Measurements from ENCODE around the gene VAT1. TPM values are rescaled to one million over a fixed set of nuclear protein-coding genes. Genes with fewer than 3 reads are reported as not detected.

Gene VAT1
- total RNA-seq, 1 donor from 2014 or later = 413 TPM

DNA sequence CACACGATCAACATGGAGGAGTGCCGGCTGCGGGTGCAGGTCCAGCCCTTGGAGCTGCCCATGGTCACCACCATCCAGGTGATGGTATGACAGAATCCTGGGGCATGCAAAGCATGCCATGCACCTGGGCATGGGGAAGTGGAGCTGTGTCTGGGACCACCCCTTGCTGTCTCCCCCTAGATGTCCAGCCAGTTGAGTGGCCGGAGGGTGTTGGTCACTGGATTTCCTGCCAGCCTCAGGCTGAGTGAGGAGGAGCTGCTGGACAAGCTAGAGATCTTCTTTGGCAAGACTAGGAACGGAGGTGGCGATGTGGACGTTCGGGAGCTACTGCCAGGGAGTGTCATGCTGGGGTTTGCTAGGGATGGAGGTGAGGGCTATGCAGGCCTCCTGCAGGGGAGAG is 8.9 kb downstream of the VAT1 start:
- peaks cover 24% of the 10 kb centered on the region for H4K20me1 ChIP-seq (ENCODE audit: insufficient read depth, low read length)
- H3K9me3 Mint-ChIP-seq (ENCODE audit: unreplicated experiment) = no peaks in the 10 kb centered on the region

DNA sequence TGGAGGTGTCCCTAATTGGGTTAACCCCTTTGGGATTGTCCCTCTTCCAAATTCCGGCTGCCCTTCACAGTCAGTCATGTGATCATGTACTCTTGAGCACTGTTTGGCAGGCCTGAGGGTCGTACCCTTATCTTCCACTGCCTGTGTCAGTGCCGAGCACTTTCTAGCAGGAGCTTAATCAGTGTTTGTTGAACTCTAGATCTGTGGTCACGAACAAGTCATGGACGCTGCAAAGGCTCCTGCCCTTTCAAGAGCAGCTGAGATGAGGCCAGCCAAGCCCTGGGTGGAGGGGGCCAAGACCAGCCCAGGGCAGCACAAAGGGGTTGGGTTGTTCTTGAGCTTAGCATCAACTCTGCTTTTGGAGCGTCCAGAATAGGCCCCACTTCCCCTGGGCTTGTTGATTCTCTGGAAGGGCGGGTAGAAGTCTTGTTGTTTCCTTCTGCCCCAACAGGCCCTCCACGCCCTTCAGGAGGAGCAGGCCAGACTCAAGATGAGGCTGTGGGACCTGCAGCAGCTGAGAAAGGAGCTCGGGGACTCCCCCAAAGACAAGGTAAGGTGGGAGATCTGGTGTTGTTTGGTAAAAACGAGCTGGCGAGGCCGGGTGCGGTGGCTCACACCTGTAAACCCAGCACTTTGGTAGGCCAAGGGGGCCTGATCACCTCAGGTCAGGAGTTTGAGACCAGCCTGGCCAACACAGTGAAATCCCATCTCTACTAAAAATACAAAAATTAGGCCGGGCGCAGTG is 10.3 kb downstream of the VAT1 start:
- no peaks in the 10 kb centered on the region for H3K9me3 Mint-ChIP-seq (ENCODE audit: unreplicated experiment)
- no peaks in the 10 kb centered on the region for H3K9me3 ChIP-seq (ENCODE audit: insufficient read depth, low read depth, low read length)
- H3K4me3 ChIP-seq (ENCODE audit: insufficient read depth, low read depth, low read length) = no peak overlapping the region
- H3K36me3 Mint-ChIP-seq (ENCODE audit: low read depth, unreplicated experiment) = peaks cover 7% of the 10 kb centered on the region
- DNase-seq (ENCODE audit: low read depth) (no peak), FAIRE-seq (no peak)
- H3K4me1 ChIP-seq (ENCODE audit: insufficient read depth, low read length) = no peaks in the 10 kb centered on the region
- peaks cover 16% of the 10 kb centered on the region for H4K20me1 ChIP-seq (ENCODE audit: insufficient read depth, low read length)
- H3K4me3 Mint-ChIP-seq (ENCODE audit: unreplicated experiment) = no peak overlapping the region
- peaks cover 29% of the 10 kb centered on the region for H3K4me1 Mint-ChIP-seq (ENCODE audit: low read depth, unreplicated experiment)
- H3K4me2 ChIP-seq (ENCODE audit: low read length) = no peak overlapping the region
- no peak overlapping the region for H3K9ac ChIP-seq (ENCODE audit: low read length)
- peaks cover 2% of the 10 kb centered on the region for H3K36me3 ChIP-seq (ENCODE audit: insufficient read depth, low read length)
- H3K27me3 Mint-ChIP-seq (ENCODE audit: low read depth, unreplicated experiment) = no peaks in the 10 kb centered on the region
- TF ChIP-seq, protein P1, sequence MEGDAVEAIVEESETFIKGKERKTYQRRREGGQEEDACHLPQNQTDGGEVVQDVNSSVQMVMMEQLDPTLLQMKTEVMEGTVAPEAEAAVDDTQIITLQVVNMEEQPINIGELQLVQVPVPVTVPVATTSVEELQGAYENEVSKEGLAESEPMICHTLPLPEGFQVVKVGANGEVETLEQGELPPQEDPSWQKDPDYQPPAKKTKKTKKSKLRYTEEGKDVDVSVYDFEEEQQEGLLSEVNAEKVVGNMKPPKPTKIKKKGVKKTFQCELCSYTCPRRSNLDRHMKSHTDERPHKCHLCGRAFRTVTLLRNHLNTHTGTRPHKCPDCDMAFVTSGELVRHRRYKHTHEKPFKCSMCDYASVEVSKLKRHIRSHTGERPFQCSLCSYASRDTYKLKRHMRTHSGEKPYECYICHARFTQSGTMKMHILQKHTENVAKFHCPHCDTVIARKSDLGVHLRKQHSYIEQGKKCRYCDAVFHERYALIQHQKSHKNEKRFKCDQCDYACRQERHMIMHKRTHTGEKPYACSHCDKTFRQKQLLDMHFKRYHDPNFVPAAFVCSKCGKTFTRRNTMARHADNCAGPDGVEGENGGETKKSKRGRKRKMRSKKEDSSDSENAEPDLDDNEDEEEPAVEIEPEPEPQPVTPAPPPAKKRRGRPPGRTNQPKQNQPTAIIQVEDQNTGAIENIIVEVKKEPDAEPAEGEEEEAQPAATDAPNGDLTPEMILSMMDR (IDR thresholded peaks at IDR 0.05; ENCODE audit: insufficient read depth, low read depth, low read length) = no peak
- TF ChIP-seq EZH2 (IDR thresholded peaks at IDR 0.05; ENCODE audit: insufficient read depth, low read length) = no peak
- no peak overlapping the region for H2AFZ ChIP-seq (ENCODE audit: low read depth, low read length)
- no peaks in the 10 kb centered on the region for H3K79me2 ChIP-seq (ENCODE audit: insufficient read depth, low read length)
- H3K27me3 ChIP-seq (ENCODE audit: insufficient read depth, low read length) = no peaks in the 10 kb centered on the region
- no peak overlapping the region for H3K27ac ChIP-seq (ENCODE audit: low read depth, low read length)
- no peak overlapping the region for H3K27ac Mint-ChIP-seq (ENCODE audit: unreplicated experiment)

More for the DNA sequence above, 8.9 kb downstream of the VAT1 start:
- no peaks in the 10 kb centered on the region for H3K27me3 Mint-ChIP-seq (ENCODE audit: low read depth, unreplicated experiment)
- peak overlapping the region; percentile 34 for H3K27ac Mint-ChIP-seq (ENCODE audit: unreplicated experiment)
- H3K9me3 ChIP-seq (ENCODE audit: insufficient read depth, low read depth, low read length) = no peaks in the 10 kb centered on the region
- no peaks in the 10 kb centered on the region for H3K27me3 ChIP-seq (ENCODE audit: insufficient read depth, low read length)
- peaks cover 11% of the 10 kb centered on the region for H3K36me3 Mint-ChIP-seq (ENCODE audit: low read depth, unreplicated experiment)
- no peak overlapping the region for H3K4me3 Mint-ChIP-seq (ENCODE audit: unreplicated experiment)
- peaks cover 7% of the 10 kb centered on the region for H3K79me2 ChIP-seq (ENCODE audit: insufficient read depth, low read length)
- no peak overlapping the region for H3K4me3 ChIP-seq (ENCODE audit: insufficient read depth, low read depth, low read length)
- H2AFZ ChIP-seq (ENCODE audit: low read depth, low read length) = no peak overlapping the region
- no peak for TF ChIP-seq EZH2 (IDR thresholded peaks at IDR 0.05; ENCODE audit: insufficient read depth, low read length)
- TF ChIP-seq, protein P1 (IDR thresholded peaks at IDR 0.05; ENCODE audit: insufficient read depth, low read depth, low read length) = no peak
- H3K4me1 ChIP-seq (ENCODE audit: insufficient read depth, low read length) = peaks cover under 1% of the 10 kb centered on the region
- H3K36me3 ChIP-seq (ENCODE audit: insufficient read depth, low read length) = peaks cover 5% of the 10 kb centered on the region
- H3K27ac ChIP-seq (ENCODE audit: low read depth, low read length) = no peak overlapping the region
- no peak overlapping the region for H3K4me2 ChIP-seq (ENCODE audit: low read length)
- H3K9ac ChIP-seq (ENCODE audit: low read length) = no peak overlapping the region
- H3K4me1 Mint-ChIP-seq (ENCODE audit: low read depth, unreplicated experiment) = peaks cover 36% of the 10 kb centered on the region
- DNase-seq (ENCODE audit: low read depth) (no peak), FAIRE-seq (no peak)

- Mint-ChIP-seq H3K4me3 (ENCODE audit: unreplicated experiment) (peak overlapping the region; percentile 41), H3K9me3 (ENCODE audit: unreplicated experiment) (peaks cover 2% of the 10 kb centered on the region), H3K4me1 (ENCODE audit: low read depth, unreplicated experiment) (peaks cover 30% of the 10 kb centered on the region), H3K27ac (ENCODE audit: unreplicated experiment) (peak overlapping the region; percentile 43), H3K27me3 (ENCODE audit: low read depth, unreplicated experiment) (no peaks in the 10 kb centered on the region), H3K36me3 (ENCODE audit: low read depth, unreplicated experiment) (peaks cover 13% of the 10 kb centered on the region)
- H3K36me3 ChIP-seq (ENCODE audit: insufficient read depth, low read length) = peaks cover 2% of the 10 kb centered on the region
- H3K4me3 ChIP-seq (ENCODE audit: insufficient read depth, low read depth, low read length) = no peak overlapping the region
- H3K27me3 ChIP-seq (ENCODE audit: insufficient read depth, low read length) = no peaks in the 10 kb centered on the region
- no peak overlapping the region for H2AFZ ChIP-seq (ENCODE audit: low read depth, low read length)
- no peak overlapping the region for H3K27ac ChIP-seq (ENCODE audit: low read depth, low read length)
- FAIRE-seq = no peak
- no peaks in the 10 kb centered on the region for H3K9me3 ChIP-seq (ENCODE audit: insufficient read depth, low read depth, low read length)
- peaks cover 8% of the 10 kb centered on the region for H4K20me1 ChIP-seq (ENCODE audit: insufficient read depth, low read length)
- H3K4me1 ChIP-seq (ENCODE audit: insufficient read depth, low read length) = no peaks in the 10 kb centered on the region
- no peak overlapping the region for H3K9ac ChIP-seq (ENCODE audit: low read length)
- no peak for DNase-seq (ENCODE audit: low read depth)
- no peak overlapping the region for H3K4me2 ChIP-seq (ENCODE audit: low read length)
- TF ChIP-seq, protein P1 (IDR thresholded peaks at IDR 0.05; ENCODE audit: insufficient read depth, low read depth, low read length) = no peak
- H3K79me2 ChIP-seq (ENCODE audit: insufficient read depth, low read length) = no peaks in the 10 kb centered on the region
Observed at GRCh38 chr17:43010667-43011308, 11.4 kb downstream of the VAT1 start.

Measured in astrocyte (in vitro differentiated cells and primary cell).